Measurements from ENCODE around the gene PRDM2. TPM values are rescaled to one million over a fixed set of nuclear protein-coding genes. Genes with fewer than 3 reads are reported as not detected.
"Not testable (repeated sequence)": the region's sequence is repeated elsewhere in the genome, so short reads cannot be mapped to it uniquely, and the experiment has no call there.

The PRDM2 gene
- total RNA-seq, 2 experiments from 2014 or later, result 41.7 to 44.6 TPM

DNA sequence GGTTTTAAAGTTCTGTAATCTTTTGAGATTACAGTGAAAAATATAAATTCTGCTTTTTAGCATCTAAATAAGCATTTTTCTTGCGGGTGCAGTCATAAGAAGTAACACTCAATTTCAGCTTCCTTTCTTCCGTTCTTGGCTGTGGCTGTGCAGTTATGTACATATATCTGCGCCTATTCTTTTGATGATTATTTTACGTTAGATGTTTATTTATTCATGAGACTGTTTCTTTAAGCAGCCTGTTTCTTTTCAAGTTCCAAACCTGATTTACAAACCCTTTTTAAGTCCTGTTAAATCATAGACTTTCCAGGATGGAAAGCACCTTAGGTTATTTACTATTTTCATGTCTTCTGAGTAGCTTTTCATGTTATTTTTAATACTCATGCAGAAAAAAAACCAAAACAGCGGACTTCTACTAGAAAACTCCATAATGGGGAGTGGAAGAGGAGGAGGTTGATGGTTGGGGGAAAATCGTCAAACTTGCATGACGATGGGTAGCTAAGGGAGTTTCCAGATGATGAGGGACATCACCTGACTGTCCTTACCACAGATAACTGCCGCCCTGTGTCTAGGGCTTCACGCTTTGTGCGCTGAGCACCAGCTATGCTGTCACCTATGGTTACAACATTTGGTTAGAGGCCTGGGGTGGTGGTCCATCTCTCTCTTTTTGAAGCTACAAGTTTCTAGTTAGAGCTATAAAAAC, 2.6 kb downstream of the PRDM2 start:
- Mint-ChIP-seq H3K36me3 (peaks cover 15% of the 10 kb centered on the region), H3K27ac (peak overlapping the region; percentile 97), H3K4me1 (ENCODE audit: low read depth) (peaks cover 57% of the 10 kb centered on the region), H3K4me3 (peak overlapping the region; percentile 91), H3K27me3 (no peaks in the 10 kb centered on the region), H3K9me3 (peaks cover 3% of the 10 kb centered on the region)
- ChIA-PET POLR2A (interaction anchor here (0.6 to 3.0 kb wide), 8 partner anchors 27 to 1967 kb away, joined by 3 to 22 read pairs (median 4); partner anchors contain the start of gene AGTRAP), CTCF (interaction anchor here (0.7 to 4.2 kb wide), 5 partner anchors 9 to 48 kb away, joined by 3 to 28 read pairs (median 3); no protein-coding TSS in a partner anchor)
- intact Hi-C loops (cut with micrococcal nuclease), result loop anchor here (1.0 kb wide), 3 partner anchors 24 to 47 kb away; no protein-coding TSS in a partner anchor
- peak; percentile 81 for DNase-seq

DNA sequence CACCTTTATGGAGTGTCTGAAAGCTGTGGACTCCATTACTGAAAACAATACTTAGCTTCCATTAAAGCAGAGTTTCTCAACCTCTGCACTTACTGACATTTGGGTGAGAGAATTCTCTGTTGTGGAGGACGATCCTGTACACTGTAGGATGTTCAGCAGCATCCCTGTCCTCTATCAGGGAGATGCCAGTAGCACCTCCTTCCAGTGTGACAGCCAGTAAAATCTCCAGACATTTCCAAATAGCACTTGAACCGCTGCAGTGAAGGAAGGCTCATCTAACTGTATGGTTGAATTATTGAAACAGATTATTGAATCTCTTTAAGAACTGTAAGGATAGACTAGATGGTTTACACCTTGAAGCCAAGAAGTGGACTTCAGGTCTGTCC, 3.1 kb downstream of the PRDM2 start:
- H3K4me3 Mint-ChIP-seq, result peak overlapping the region; percentile 44
- H3K9me3 Mint-ChIP-seq, result no peaks in the 10 kb centered on the region
- H3K27ac Mint-ChIP-seq, result peak overlapping the region; percentile 97
- CTCF ChIA-PET, result interaction anchor here (0.7 to 4.2 kb wide), 5 partner anchors 10 to 48 kb away, joined by 3 to 28 read pairs (median 3); no protein-coding TSS in a partner anchor
- H3K4me1 Mint-ChIP-seq (ENCODE audit: low read depth), result peaks cover 59% of the 10 kb centered on the region
- H3K36me3 Mint-ChIP-seq, result peaks cover 15% of the 10 kb centered on the region
- POLR2A ChIA-PET, result interaction anchor here (0.6 to 3.0 kb wide), 8 partner anchors 26 to 1967 kb away, joined by 3 to 22 read pairs (median 4); partner anchors contain the start of gene AGTRAP
- intact Hi-C loops (cut with micrococcal nuclease), result no loop called here
- no peaks in the 10 kb centered on the region for H3K27me3 Mint-ChIP-seq
- DNase-seq, result no peak

DNA sequence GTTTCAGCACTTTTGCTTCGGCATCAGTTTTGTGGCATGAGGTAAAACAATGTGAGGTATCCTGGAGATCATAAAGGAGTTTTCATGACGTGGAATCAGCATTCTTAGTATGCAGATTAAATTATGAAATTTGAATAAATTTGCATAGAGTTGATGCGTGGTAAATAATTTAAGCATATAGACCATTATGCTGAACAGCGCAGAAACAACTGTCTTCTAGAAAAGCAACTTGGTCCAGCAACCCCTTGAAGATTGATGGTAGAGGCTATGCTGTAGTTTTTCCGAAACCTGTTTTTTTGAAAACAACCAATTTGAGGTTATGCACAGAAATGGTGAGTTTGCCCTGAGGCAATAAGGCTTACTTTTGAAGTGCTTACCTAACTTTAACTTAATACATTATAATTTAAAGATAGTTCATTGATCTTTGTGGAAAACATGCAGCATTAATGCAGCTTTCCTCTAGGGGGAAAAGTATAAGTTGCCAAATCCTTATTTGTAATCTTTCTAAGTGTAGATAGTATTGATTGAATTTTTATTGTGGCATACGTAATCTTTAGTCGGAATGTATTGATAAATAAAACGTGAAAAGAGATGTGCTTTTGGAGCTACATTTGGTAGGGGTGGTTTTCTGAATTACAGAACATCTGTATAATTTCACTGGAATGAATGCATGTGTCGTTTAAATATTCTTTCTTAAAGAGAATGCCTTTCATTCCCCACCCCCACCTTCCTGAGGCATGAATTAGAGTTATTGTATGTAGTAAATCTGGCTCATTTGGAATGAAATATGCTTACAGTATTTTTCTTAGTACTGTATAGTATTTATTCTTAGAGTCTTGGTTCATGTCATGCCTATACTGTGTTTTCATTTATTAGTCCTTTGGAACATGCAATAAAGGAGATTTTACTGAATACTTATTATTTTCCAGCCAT, 3.8 kb downstream of the PRDM2 start:
- H3K4me3 Mint-ChIP-seq, result peak overlapping the region; percentile 4
- H3K27me3 Mint-ChIP-seq, result no peaks in the 10 kb centered on the region
- intact Hi-C loops (cut with micrococcal nuclease), result no loop called here
- peaks cover 15% of the 10 kb centered on the region for H3K36me3 Mint-ChIP-seq
- peak overlapping the region; percentile 97 for H3K27ac Mint-ChIP-seq
- no peaks in the 10 kb centered on the region for H3K9me3 Mint-ChIP-seq
- peaks cover 64% of the 10 kb centered on the region for H3K4me1 Mint-ChIP-seq (ENCODE audit: low read depth)
- no peak for DNase-seq
- ChIA-PET POLR2A (interaction anchor here (0.6 to 3.0 kb wide), 8 partner anchors 9 to 1968 kb away, joined by 3 to 22 read pairs (median 4); partner anchors contain the start of gene AGTRAP), CTCF (interaction anchor here (1.0 to 4.2 kb wide), 4 partner anchors 11 to 28 kb away, joined by 3 to 28 read pairs (median 4); no protein-coding TSS in a partner anchor)

DNA sequence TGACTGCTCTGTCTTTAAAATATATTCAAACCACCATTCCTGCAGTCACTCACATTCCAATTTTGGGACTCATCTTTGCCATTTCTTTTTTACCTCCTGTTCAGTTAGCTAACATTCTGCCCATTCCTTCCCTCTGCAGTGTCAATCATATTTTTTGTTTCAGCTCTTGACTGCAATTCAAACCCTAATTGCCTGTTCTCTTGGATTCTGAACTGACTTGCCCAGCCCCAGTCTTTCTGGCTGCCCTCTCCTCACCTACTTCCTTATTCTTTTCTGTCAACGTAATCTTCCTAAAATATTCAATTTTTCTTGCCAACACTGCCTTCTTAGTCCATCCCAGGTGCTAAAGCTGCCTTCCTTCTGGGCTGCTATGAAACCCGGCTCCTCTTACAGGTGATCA, 6.1 kb downstream of the PRDM2 start:
- H3K27me3 Mint-ChIP-seq, result no peaks in the 10 kb centered on the region
- intact Hi-C loops (cut with micrococcal nuclease), result no loop called here
- H3K27ac Mint-ChIP-seq, result no peak overlapping the region
- H3K9me3 Mint-ChIP-seq, result no peaks in the 10 kb centered on the region
- ChIA-PET POLR2A (no interaction called here), CTCF (interaction anchor here (0.6 to 1.2 kb wide), 2 partner anchors 39 to 40 kb away, joined by 3 to 6 read pairs; no protein-coding TSS in a partner anchor)
- no peak overlapping the region for H3K4me3 Mint-ChIP-seq
- peaks cover 62% of the 10 kb centered on the region for H3K4me1 Mint-ChIP-seq (ENCODE audit: low read depth)
- no peak for DNase-seq
- peaks cover 6% of the 10 kb centered on the region for H3K36me3 Mint-ChIP-seq

DNA sequence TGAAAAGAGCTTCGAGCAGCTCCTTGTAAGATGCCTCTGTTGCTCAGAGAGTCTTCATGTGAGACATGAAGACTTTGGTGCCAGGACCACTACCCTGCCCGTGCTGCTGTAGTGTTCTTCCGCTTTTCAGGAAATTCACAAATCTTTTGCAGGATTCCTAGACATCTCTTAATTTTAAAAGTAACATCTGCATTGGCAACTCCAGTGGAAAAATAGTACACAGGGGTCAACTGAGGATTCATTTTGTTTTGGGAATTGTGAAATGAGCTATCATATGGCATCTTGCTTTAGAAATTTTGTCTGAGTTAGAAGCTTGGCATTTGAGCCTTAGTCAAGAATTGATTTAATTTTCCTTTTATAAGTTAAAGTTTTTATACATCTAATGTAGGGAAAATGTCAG, 7.2 kb downstream of the PRDM2 start:
- H3K36me3 Mint-ChIP-seq, result peaks cover 6% of the 10 kb centered on the region
- H3K27me3 Mint-ChIP-seq, result no peaks in the 10 kb centered on the region
- H3K9me3 Mint-ChIP-seq, result no peaks in the 10 kb centered on the region
- POLR2A ChIA-PET, result no interaction called here
- no peak overlapping the region for H3K27ac Mint-ChIP-seq
- peaks cover 57% of the 10 kb centered on the region for H3K4me1 Mint-ChIP-seq (ENCODE audit: low read depth)
- no peak for DNase-seq
- intact Hi-C loops (cut with micrococcal nuclease), result no loop called here
- no peak overlapping the region for H3K4me3 Mint-ChIP-seq
- CTCF ChIA-PET, result interaction anchor here (1.6 kb wide), 1 partner anchor 19 kb away, joined by 8 read pairs; no protein-coding TSS in a partner anchor

DNA sequence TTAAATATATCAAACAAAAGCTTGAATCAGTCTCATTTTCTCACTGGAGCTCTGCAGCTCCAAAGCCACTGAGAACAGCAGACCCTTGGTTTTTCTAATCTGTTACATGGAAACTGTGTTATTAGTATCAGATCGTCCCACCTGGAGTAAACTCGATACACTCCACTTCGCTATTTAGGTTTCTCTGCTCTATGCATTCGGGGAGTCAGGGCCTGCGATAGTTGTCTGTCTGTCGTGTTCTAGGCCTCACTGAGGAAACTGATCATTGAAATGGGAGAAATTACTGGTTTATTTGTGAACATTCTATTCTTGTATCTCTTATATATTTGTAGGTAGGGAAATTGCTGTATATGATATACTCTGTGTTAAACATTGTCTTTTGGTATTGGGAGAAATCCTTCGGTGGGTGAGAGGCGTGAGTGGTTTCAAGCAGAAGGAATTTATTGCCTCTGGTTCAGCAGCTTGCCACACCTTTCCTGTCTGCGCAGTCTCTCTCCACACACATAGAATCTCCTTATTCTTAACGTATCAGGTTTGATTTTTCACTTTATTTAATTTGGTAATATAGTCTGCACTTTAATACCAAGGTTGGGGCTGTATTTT, 8.5 kb downstream of the PRDM2 start:
- Mint-ChIP-seq H3K4me1 (ENCODE audit: low read depth) (peaks cover 56% of the 10 kb centered on the region), H3K27ac (no peak overlapping the region), H3K36me3 (peaks cover 5% of the 10 kb centered on the region), H3K27me3 (no peaks in the 10 kb centered on the region), H3K9me3 (no peaks in the 10 kb centered on the region), H3K4me3 (no peak overlapping the region)
- CTCF ChIA-PET, result interaction anchor here (0.7 to 1.6 kb wide), 2 partner anchors 17 to 43 kb away, joined by 6 to 8 read pairs; no protein-coding TSS in a partner anchor
- no peak for DNase-seq
- POLR2A ChIA-PET, result no interaction called here
- intact Hi-C loops (cut with micrococcal nuclease), result no loop called here

DNA sequence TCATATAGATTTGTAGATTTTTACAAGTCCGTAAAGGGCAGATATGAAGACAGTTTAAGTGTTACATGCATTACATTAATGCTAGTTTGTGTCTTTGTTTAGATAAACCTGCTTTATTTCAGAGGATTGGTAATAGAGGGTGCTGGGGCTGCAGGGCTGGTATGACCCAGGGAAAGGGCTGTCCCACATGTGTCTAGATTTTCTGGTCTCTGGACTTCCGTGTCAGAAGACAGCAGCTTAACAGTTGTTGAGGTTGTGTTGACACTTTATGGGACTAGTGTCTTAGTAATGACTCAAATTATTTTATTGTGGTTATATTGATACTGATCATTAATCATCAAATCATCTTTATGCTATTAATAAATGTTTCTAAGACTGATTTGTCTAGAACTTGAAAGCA, 10.1 kb downstream of the PRDM2 start:
- no peak overlapping the region for H3K4me3 Mint-ChIP-seq
- peaks cover 45% of the 10 kb centered on the region for H3K4me1 Mint-ChIP-seq (ENCODE audit: low read depth)
- H3K36me3 Mint-ChIP-seq, result peaks cover 5% of the 10 kb centered on the region
- H3K27me3 Mint-ChIP-seq, result no peaks in the 10 kb centered on the region
- no peak overlapping the region for H3K27ac Mint-ChIP-seq
- no peaks in the 10 kb centered on the region for H3K9me3 Mint-ChIP-seq
- no peak for DNase-seq
- POLR2A ChIA-PET, result no interaction called here
- intact Hi-C loops (cut with micrococcal nuclease), result no loop called here
- CTCF ChIA-PET, result no interaction called here

DNA sequence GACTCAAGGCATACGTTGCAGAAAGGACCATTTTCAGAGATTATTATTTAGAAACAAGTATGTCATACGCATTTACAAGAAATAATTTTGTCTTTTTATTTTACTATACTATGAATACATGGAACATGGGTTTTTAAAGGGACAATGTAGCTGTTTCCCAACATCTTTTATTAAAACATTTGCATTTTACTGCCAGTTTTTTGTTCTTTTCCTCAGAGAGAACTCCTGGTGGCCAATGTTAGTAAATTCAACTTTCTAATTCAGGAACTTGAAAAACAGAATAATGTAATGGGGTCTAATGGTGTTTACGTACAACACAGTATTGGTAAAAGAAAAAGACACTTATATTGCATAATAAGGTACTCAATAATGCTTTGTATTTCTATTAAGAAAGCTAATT, 14.9 kb downstream of the PRDM2 start:
- H3K27me3 Mint-ChIP-seq, result no peaks in the 10 kb centered on the region
- H3K9me3 Mint-ChIP-seq, result peaks cover 2% of the 10 kb centered on the region
- ChIA-PET CTCF (interaction anchor here (0.6 to 1.6 kb wide), 3 partner anchors 11 to 15 kb away, joined by 3 to 12 read pairs (median 4); no protein-coding TSS in a partner anchor), POLR2A (no interaction called here)
- no peak overlapping the region for H3K27ac Mint-ChIP-seq
- peaks cover 19% of the 10 kb centered on the region for H3K4me1 Mint-ChIP-seq (ENCODE audit: low read depth)
- H3K4me3 Mint-ChIP-seq, result no peak overlapping the region
- H3K36me3 Mint-ChIP-seq, result peaks cover 5% of the 10 kb centered on the region
- intact Hi-C loops (cut with micrococcal nuclease), result no loop called here
- DNase-seq, result no peak

DNA sequence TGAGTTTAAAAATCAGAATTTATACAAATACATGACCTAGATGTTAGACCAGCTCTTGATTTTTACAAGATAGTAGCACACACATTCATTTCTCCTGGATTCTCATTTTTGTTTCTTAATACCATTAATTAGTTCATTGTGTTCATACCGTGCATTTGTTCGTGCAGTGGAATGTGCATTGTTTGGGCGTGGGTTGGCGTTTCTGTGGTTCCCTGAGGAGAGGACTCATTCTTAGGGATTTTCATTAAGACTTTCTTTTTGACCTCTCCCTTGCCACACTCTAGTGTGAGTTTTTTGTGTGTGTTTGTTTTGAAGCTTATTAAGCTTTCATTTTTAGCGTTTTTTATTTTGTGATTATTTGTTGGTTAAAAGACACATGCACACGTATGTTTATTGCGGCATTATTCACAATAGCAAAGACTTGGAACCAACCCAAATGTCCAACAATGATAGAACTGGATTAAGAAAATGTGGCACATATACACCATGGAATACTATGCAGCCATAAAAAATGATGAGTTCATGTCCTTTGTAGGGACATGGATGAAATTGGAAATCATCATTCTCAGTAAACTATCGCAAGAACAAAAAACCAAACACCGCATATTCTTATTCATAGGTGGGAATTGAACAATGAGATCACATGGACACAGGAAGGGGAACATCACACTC, 15.8 kb downstream of the PRDM2 start:
- H3K36me3 Mint-ChIP-seq; intact Hi-C loops (cut with micrococcal nuclease); H3K27me3 Mint-ChIP-seq; DNase-seq; H3K4me3 Mint-ChIP-seq; H3K27ac Mint-ChIP-seq; POLR2A ChIA-PET; H3K9me3 Mint-ChIP-seq: not testable (repeated sequence)
- CTCF ChIA-PET, result interaction anchor here (1.4 to 1.6 kb wide), 2 partner anchors 10 to 12 kb away, joined by 4 to 12 read pairs; no protein-coding TSS in a partner anchor
- peaks cover 17% of the 10 kb centered on the region for H3K4me1 Mint-ChIP-seq (ENCODE audit: low read depth)

DNA sequence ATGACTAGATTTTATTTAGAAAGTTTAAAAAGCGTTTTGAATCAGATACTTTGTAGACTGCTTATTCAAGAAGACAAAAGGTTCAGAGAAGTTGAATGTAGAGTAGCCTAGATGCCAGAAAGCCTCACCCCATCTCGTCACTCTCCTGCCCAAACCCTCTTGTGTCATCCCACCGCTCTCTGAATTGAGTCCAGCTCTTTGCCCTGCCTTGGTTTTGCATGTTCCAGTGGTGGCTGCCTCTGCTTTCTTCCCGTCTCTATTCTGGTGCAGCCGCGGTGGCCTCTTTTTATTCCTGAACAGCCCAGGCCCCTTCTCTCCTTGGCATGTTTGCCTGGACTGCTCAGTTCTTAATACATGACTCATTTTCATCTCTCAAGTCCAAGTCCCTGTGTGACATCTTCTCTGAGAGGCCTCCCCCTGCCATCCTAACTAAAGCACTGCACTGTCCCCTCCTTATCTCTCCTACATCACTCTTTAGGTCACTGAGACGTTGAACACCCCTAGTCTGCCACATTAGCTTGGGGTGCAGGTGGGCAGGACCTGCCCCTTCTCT, 22.9 kb downstream of the PRDM2 start:
- no peak overlapping the region for H3K4me3 Mint-ChIP-seq
- DNase-seq, result no peak
- ChIA-PET POLR2A (no interaction called here), CTCF (no interaction called here)
- no peaks in the 10 kb centered on the region for H3K36me3 Mint-ChIP-seq
- peaks cover 24% of the 10 kb centered on the region for H3K4me1 Mint-ChIP-seq (ENCODE audit: low read depth)
- intact Hi-C loops (cut with micrococcal nuclease), result no loop called here
- H3K9me3 Mint-ChIP-seq, result no peaks in the 10 kb centered on the region
- H3K27ac Mint-ChIP-seq, result no peak overlapping the region
- H3K27me3 Mint-ChIP-seq, result no peaks in the 10 kb centered on the region

DNA sequence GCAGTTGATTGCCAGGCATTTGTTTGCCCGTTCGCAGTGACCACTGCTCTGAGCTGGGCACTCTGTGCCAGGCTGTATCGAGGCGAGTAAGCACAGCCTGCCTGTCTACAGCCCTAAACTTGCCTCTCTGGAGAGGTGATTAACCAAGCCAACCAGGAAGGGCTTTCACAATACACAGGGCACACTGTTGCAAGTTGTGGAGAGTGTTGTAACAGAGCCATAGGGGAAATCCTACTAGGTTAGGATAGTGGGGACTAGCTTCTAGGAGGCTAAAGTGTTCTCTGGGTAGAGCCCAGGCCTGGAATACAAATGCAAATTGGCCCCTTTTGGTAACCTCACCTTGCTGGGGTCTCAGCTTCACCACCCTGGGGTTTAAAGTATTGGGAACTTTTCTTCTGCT, 23.8 kb downstream of the PRDM2 start:
- Mint-ChIP-seq H3K36me3 (no peaks in the 10 kb centered on the region), H3K27ac (no peak overlapping the region), H3K27me3 (no peaks in the 10 kb centered on the region), H3K4me1 (ENCODE audit: low read depth) (peaks cover 29% of the 10 kb centered on the region), H3K9me3 (no peaks in the 10 kb centered on the region), H3K4me3 (no peak overlapping the region)
- ChIA-PET POLR2A (no interaction called here), CTCF (interaction anchor here (3.7 kb wide), 1 partner anchor 21 kb away, joined by 28 read pairs; no protein-coding TSS in a partner anchor)
- intact Hi-C loops (cut with micrococcal nuclease), result no loop called here
- DNase-seq, result no peak
